ENCODE results near the gene PCNX2.
"Not testable (repeated sequence)": the region's sequence is repeated elsewhere in the genome, so short reads cannot be mapped to it uniquely, and the experiment has no call there.

PCNX2 gene

DNA sequence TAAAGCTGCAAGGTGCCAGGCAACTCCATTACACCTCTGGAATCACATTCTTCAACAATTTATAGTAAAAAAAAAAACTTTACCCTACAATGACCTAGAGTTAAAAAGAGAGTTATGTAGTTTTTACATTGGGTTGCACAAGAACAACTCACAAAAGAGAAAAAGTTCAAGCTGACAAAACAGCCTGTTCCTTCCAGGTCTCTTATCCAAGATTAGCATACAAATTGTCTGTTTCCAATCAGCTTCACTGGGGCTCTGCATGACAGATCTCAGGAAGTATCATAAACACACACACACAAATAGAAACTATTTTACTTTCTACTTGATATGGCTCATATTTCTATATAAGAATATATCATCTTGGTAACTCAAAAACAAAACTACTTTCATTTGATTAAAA, 154.6 kb downstream of the PCNX2 start:
- no peak for DNase-seq

DNA sequence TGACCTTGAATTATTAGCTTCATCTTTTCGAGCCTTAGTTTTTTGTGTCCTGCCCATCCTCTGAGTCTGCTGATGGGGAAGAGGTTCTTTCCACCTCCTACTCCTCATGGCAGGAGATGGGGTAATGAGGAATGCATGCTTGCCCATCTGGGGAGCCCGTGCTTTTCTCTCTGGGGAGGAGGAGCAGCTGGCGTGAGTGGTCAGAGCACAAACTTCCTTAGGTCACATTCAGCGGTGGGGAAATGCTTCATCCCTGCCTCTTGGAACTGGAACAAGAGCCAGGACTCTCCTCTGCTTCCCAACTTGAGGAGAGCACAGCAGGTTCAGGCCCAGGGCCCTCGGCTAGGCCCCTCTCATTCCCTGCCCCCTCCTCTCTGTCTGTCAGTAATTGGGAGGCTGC, 155.0 kb downstream of the PCNX2 start:
- no peak for DNase-seq

GRCh38 chr1:233138788-233139585, 156.5 kb downstream of the PCNX2 start:
- no peak for DNase-seq

DNA sequence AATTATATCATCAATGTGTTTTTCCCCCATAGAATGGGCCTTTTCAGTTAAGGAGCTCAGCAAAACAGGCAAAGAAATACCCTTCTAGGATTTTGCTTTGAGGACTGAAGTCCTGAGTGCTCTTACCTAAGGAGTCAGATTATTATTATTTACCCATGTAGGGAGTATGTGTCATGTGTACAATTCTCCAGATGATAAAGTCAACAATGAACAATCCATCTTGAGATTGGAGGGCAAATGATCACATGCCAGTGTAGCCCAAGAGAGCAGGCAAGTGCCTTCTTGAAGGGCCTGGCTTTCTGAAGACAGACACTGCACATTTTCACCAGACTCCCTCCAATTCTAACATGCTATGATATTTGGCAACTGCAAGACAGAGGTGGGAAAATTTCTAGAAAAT, 159.7 kb downstream of the PCNX2 start:
- DNase-seq, result no peak

DNA sequence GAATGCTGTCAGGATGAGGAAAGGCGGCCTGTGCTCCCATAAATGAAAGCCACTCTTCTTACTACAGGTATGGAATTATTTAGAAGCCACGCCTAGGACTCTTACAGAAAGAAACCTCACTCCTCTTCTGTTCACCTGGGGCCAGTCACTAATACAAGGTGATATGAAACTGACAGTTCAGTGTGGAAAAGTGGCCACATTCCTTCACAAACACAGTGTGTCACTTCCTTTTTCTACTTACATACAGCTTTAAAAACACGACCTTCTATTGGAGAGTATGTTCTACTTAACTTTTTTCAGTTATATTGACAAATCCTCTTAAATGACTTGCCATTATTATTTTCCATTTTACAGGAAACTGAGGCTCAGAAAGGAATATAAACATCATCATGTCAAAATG, 163.1 kb downstream of the PCNX2 start:
- no peak for DNase-seq

GRCh38 chr1:233129031-233129430, 166.5 kb downstream of the PCNX2 start:
- DNase-seq, result not testable (repeated sequence)

DNA sequence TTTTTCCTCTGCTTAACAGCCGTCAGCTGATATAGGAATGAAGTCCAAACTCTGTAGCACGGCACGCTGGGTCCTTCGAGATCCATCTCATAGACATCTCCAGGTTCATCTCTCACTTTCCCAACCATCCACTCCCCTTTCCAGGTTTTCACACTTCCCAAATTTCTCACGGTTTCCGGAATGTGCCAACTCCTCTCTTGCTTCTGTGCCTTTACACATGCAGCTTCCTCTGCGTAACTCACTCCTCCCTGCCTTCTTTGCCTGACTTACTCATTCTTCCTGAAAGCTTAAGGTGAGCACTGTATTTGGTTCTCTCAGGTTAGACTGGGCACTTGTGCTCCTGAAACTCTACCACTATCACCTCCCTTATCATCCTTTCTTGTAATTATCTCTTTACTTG, 168.4 kb downstream of the PCNX2 start:
- no peak for DNase-seq

DNA sequence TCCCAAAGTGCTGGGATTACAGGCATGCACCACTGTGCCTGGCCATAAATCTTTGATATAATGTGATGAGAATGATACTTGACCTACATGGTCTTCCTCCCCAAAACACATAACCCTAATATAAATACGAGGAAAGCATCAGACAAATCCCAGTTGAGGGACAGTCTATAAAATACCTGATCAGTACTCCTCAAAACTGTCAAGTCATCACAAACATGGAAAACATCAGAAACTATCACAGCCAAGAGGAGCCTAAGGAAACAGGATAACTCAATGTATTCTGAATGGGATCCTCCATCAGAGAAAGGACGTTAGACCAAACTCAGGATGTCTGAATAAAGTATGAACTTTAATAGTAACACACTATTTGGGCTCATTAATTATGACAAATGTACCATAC, 172.7 kb downstream of the PCNX2 start:
- DNase-seq, result no peak

GRCh38 chr1:233121947-233122559, 173.5 kb downstream of the PCNX2 start:
- no peak for DNase-seq

DNA sequence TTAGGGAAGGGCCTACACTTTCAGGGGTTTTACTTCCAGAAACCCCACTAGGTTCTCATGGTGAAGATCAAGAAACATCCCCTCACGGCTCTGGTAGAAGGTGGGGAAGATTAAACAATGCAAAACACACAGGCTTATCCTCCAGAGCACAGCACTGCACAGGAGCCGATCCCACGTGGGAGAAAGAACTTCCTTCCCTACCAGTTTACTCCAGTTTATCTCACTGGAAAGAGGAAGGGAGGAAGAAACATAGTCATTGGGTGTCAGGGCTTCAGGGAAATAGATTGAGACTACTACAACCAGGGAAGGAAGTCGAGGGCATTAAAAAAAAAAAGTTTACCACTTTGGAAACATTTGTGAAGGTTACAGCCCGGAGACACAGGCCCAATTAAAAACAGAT, 180.7 kb downstream of the PCNX2 start:
- DNase-seq, result no peak

DNA sequence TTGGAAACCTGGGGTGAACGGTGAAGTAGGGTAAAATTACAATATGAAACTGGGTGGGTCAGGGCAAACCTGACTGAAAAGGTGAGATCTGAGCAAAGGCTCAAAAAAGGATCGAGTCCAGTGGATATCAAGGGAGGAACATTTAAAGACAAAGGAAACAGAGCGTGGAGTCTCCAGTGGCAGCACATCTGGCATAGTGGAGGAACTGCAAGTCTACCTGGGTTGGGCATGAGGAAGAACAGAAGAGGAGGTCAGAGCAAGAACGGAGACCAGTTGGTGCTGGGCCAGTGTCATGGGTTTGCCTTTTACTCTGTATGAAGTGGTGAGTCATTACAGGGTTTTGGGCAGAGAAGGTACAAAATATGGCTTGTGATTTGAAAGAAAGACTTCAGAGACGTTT, 181.4 kb downstream of the PCNX2 start:
- DNase-seq, result no peak

DNA sequence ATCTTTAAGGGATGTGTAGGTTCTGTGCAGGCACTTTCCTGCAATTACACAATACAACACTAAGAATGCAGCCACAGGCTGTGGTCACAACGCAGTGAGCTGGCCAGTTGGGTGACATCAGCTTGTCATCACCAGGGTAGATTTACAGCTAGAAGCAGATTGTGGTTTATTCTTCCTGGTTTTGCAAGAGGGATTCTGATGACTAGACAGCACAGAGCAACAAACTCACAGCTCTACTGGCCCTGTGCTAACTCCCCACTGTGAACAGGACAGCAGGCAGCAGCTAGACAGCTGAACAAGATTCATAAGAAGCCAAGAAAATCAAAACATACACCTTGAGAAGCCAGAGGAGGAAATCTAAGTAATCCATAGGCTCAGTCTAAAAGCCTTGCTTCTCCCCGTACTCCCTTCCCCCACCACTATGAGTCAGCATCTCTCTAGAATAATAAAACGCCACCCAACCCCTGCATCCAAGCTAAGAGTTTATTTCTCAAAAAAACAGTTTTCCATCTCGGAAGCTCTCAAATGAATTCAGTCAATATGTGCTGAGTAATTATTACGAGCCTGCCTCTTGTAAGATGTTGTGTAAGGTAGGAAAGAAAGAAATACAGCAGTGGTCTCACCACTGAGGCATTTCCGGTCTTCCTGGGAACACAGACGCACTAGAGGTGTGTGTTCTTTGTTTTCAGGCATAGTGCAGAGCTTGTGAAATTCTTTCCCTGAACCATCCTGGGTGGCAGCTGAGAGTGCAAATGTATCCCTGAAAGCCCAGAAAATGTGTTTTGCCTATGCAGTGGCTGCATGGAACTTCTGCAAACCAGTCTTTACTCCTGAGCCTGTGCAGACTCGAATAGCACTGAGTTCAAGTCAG, 182.3 kb downstream of the PCNX2 start:
- peak; percentile 81 for DNase-seq

DNA sequence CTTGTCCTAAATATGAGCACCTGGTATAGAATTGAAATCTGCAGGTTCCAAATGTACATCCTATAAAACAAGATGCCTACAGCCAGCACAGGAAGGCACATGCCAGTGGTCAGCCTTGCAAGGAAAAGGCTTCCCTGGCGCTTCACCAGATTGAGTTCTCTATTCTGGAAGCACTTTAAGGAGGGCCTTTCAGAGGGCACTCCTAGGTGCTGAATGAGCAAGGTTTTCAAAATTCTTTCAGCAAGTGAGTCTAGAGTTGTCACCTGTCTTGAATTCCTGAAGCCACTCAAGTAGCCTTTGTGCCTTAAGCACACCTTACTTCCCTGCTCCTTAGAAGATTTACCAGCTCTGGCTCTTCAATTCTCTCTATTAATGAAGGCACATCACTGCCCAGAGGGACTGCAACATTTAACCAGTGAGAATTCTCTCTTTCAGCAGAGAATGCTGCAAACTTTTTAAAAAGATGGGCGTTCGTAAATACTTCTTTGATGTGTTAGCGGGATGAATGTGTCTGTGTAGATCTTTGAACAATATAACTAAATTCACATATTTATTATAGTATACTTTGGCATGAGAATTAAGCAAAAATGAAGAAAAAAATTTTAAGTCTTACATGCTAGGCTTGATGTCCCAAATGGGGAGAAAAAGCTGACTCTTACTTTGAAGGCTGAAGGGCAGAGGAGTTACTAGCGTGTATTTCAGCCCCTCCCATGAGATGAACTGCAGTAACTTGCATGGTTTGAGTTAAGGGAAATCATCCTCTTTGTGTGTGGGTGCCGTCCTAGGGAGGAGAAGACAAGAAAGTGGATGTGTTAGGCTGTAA, 183.1 kb downstream of the PCNX2 start:
- no peak for DNase-seq

- DNase-seq, result no peak
These were observed 183.8 kb downstream of the PCNX2 start for GRCh38 chr1:233111731-233112130.

DNA sequence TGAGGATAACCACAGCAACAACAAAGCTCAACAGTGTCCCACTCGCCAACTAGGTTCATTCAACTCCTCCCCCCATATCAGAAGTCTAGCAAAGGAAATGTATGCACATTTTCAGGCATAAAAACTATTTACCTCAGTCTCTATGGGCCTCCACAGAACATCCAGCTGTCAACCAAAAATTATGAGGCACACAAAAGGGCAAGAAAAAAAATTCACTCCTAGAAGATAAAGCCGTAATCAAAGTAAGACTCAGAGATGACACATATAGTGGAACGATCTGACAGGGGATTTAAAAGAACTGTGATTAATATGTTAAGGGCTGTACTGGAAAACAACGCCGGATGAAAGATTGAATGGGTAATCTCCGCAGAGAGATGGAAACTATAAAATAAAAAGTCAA, 186.4 kb downstream of the PCNX2 start:
- no peak for DNase-seq

- DNase-seq, result not testable (repeated sequence)
These were observed 187.8 kb downstream of the PCNX2 start for GRCh38 chr1:233107716-233108130.

- DNase-seq, result no peak
These were observed 188.3 kb downstream of the PCNX2 start for GRCh38 chr1:233107130-233107660.

- DNase-seq, result no peak
These were observed 190.3 kb downstream of the PCNX2 start for GRCh38 chr1:233105225-233105624.

- no peak for DNase-seq
These were observed 193.2 kb downstream of the PCNX2 start for GRCh38 chr1:233102341-233102740.

DNA sequence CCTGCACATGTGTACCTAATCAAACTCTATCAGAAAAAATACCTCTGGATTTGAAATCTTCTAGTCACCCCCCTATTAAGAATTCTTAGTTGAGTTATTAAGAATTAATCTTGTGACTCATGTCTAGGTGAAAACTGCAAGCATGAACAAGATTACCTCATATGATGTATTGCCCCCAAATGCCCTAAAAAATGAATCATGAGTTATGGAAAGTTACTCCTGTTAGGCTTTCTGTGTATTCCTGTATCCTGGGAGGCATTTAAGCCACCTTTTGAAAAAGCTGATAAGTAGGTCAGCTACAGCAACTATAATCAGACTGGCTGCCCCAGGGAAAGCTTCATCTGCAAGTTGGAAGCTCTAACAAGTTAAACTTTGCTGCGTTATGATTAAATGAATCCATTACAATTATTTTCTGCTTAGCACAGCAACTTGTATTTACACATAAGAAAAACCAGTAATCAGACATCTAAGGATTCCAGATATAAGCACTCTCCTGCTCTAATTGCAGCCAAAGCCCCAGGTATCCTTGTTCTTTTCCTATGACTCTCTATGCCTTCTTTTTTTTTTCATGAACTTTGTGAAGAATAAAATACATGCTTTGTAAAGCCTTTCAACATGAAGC, 197.5 kb downstream of the PCNX2 start:
- DNase-seq, result no peak

DNA sequence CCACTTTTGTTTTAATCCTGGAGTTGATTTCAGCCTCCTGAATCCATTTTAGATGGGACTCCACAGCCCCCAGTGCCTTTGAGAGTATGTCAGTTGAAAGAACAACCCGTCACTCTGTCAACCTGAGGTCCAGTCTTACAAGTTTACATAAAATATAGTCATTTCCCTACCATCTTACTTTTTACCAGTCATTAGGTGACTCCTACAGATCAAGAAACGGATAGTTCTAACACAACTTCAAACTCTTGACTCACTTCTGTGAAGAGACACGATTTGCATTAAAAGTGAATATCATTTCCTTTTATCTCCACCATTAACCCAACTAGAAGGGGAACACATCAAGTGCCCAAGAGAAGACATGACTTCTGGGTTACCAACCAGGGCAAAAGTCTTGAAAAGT, 198.0 kb downstream of the PCNX2 start:
- no peak for DNase-seq

GRCh38 chr1:233094691-233095090, 200.8 kb downstream of the PCNX2 start:
- no peak for DNase-seq
